Activated CD4-positive, CD25-positive, alpha-beta regulatory T cell treated with anti-CD3 and anti-CD28 coated beads, Interleukin-2, amount 50 U/mL, for 24 hours (primary cell): ENCODE data around the gene HSD17B2.

Experiments
- ATAC-seq, 2 donors: fragments of 150-1000 bp; cut with Tn5 transposase; one replicate each; pipeline ENCODE4 v1.10.0; 2021; ENCODE audit warnings: mild to moderate bottlenecking in 1 of 2, moderate library complexity in 1 of 2

Gene HSD17B2

DNA sequence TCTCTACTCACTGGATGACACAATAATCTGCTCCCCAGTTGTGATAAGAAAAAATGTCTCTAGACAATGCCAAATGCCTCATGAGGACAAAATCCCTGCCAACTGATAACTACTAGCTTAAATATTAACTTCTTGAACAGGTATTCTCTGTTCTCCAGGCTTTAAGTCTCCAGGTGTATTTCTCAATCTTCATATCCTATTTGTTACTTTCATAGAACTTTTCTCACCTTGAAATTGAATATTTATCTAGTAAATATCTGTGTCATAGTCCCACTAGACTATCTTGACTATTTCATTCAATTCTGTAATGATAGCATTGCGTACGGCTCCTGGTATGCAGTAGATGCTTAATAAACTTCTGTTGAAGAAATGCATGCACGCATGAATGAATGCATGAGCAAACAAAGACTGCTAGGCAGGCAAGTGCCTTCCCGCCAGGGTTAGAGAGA lies 15.9 kb downstream of the HSD17B2 start:
- no peak for ATAC-seq

DNA sequence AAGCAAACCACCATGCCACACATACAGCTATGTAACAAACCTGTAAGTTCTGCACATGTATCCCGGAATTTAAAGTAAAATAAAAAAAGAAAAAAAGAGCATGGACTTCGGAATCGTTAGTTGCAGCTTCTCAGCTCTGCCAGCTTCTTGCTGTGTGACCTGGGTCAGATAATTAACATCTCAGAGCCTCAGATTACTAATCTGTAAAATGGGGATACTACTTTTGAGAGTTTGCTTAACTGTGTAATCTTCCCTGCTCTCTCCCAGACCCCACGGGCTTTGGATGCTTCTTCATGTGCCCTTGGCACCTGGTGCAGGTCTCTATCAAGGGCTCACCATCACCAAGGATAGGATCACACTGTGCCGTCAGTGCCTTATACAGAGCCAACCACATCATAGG lies 16.6 kb downstream of the HSD17B2 start:
- no peak for ATAC-seq

DNA sequence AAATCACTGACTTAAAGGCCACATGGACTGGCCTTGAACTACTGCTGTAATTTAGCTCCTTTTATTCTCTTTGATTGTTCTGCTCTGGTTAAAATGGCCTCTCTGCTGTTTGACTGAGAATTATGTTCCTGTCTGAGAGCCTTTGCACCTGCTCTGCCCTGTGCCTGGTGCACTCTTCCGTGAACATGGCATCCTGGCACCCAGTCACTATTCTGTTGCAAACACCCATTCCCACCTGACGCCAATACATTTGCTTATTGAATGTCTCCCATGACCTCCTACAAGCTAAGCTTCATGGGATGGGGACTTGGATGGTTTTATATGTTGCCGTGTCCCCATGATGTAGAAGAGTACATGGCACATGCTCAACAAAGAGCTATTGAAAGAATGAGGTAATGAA lies 20.1 kb downstream of the HSD17B2 start:
- no peak for ATAC-seq

DNA sequence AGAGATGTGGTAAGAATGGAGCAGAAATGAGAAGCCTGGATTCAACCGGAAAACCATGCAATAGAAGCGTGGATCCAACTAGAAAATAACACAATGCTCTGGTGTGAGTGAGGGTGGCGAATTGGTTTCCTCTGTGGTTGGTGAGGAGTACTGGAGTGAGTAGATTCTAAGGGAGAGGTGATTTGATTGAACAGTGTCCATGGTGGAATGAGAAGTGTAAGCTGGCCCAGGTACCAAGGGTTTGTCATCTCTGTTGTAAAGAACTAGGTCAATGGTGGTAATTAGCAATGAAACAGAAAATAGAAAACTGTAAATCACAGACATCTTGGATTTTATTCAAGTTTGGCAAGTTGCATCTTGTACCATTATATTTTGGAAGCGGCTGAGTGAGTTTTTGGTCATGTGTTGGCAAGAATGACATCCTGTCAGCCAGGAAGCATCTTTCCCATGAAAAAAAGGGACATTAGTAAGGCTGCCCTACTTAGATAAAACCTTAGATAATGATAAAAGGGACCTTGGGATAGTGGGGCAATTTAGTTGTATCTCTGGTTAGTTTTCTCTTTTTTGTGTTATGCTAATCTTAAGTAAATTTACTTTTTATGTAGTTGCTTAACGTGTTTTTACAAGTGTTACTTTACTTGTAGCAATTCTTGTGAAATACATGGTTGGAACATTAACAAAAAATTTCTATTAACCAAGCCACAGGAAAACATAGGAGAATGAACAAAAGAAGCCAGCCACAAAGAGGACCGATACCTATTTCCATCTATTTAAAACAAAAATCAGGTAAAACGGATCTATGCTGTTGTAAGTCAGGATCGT lies 20.9 kb downstream of the HSD17B2 start:
- ATAC-seq: no peak

DNA sequence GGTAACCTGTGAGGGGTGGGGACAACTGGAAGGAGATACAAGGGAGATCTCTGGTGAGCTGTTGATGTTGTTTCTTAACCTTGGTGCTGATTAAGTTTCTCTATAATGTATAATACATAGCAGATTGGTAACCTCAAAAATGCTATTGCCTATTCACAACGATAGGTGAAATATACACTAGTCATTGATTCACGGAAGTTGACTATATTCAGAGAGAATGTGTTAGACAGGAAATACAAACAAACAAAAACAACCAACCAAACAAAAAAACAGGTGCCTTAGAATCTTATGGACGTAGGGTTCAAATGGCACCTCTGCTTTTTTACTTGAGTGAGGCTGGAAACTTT lies 21.5 kb downstream of the HSD17B2 start:
- ATAC-seq: no peak

DNA sequence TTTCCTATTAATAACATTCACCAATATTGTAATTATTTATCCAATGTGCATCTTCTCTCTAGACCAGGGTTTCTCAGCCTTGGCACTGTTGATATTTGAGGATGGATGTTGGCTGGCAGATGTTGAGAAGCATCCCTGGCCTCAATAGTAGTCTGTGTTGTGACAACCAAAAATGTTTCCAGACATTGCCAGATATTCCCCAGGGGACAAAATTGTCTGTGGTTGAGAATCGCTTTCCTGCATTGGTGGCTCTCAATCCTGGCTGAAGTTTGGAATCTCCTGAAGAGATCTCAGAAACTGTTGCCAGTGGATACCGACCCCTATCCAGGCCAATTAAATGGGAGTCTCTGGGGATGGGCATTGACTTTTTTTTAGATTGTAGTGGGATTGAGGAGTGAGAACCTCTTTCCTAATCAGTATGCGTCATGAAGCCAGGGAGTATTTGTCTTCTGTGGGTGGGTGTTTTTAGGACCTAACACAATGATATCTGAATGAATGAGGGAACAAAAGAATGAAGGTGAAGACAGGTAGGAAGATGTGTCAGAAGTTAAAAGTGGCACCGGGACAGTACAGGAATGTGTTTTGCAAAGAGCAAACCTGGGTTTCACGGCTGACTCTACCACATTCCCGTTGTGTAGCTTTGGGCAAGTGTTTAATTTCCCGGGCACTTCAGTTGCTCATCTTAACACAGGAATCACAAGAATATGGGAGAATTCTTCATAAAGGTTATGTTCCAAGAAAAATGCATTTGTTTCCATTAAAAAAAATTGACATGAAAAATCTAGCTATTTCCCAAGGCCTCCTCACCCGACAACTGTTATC lies 24.3 kb downstream of the HSD17B2 start:
- ATAC-seq: no peak

DNA sequence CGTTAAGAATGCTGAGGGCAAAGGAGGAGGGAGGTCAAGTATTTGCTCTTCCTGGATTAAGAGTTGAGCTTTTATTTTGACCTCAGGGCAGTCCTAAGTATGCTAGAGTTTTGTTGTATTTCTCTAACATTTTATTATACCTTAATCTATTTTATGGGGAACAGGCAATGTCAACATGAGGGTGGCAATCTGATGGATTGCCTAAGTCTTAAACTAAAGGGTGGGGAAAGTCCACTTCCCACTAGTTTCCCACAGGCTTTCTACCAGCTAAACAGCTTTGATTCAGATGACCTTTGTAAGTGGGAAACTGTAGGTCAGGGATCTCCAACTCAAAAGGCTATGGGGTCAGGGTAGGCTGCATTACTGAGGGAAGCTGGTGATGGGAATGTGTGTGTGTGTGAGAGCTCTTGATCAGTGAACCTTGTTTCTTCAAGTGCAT lies 24.9 kb downstream of the HSD17B2 start:
- no peak for ATAC-seq

DNA sequence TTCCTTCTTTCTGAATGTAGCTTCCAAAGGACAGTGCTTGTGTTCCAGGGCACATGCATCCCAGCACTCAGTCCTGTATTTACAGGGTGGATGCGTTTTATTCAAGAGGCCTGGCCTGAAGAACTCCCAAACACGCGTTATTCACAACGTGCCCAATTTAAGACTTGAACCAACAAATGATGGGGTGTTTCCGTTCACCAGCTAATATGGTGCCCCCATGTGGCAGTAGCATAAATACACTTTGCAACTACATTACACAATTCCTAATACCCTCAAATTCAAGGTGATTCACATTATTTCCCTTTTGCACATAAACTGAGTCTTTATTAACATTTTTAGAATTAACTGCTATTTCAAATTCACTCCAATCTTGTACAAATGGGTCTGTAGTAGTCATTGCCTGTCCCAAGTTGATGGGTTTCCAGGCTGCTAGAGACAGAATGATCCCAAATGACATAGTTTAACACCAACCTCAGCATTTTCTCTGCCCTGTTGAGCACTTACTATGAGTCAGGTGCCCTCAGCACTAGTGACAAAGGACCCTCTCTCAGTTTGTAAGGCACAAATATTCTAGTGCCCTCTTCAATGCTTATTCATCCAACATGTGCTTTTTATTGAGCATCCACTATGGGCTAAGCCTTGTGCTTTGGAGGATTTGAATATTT lies 26.9 kb downstream of the HSD17B2 start:
- no peak for ATAC-seq

DNA sequence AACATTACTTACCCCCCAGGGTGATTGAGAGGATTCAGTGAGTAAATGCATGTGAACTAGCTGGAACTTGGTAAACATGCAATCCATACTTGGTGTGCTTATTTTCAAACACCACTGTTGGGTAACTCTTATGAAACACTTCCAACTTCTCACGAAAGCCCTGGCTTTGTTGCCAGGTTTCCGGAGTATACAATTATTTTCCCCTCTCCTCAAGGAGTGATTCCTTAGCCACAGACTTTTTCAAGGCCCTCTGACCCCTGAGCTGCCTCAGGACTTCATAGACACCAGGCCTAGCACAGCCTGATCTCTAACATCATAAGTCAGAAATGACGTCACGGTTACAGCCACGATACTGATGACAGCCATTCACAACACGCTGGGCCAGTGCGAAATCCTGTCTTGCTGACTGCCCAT lies 27.6 kb downstream of the HSD17B2 start:
- no peak for ATAC-seq

DNA sequence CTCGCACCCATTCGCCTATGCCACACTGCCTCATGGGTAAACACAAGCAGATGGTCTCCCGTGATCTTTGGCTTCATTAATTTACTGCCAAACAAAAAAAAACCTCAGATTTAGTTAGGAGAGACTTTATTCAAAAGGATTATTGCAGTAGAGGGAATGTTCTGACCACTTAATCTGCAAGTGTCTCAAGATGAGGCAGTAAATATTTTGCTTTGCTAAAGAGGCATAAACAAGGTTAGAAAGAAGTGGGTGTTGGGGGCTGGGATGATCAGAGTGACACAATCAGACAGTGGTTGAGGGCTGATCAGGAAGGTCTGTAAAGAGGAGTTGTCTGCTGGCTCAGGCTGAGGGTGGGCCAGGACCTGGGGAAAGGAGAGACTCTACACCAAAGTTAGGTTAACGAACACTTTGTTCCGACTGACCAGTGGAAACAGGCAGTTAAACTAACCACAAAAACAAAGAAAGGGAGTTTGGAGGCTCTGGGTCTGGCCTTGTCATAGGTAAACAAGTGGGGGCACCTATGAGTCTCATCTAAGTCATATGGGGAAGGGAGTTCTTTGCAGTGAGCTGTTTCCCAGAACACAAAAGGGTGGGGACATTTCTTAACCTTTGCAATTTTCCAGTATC lies 28.5 kb downstream of the HSD17B2 start:
- no peak for ATAC-seq

DNA sequence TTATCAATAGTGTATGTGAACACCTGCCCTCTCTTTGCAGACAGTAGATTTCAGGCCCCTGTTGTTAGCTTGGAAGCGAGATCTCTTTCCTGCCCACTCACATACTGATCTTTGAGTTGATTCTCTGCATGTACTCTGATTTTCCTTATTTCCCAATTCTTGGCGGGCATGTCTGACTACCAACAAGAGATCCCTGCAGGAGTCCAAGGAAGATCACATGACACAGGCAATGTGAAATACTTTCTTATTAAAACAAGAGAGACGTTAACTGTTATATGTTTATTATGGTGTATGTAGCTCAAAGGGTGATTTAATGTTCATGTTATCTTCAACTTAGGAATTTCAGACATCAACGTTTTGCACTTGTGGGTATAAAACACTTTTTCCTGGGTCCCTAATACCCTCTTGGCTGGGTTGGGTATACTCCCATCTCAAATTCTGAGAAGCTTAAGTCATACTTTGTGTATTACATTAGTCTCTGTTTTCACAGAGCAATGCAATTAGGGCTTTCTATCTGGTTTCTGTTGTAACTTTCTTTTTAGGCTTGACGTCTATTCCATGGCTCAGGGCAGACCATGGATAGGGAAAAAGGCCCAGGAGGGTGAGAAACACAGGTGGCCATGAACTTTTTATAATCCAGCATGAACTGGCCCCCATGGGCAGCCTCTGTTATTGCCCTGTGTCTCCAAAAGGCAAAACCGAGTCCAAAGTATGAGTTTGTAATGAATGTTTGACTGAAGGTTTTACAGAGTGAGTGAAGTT lies 32.2 kb downstream of the HSD17B2 start:
- no peak for ATAC-seq

DNA sequence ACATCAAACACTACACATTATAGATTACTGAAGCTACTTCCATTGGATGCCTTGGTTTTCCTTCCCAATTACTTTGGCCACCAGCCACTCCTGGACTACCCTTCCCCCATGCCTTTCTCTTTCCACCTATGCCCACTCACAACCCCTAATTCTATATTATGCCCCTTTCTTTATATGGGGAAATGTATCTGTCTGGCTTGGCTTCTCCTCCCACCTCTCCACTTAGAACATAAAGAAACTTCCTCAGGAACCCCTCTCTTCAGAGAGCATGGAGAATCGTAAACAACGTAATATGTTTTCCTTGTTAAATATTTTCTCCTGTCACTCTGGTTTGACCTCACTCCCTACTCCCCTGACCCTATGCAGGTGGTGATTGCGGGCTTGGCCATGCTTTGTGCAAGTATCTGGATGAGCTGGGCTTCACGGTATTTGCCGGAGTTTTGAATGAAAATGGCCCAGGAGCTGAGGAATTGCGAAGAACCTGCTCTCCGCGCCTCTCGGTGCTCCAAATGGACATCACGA lies 32.8 kb downstream of the HSD17B2 start:
- ATAC-seq: no peak

DNA sequence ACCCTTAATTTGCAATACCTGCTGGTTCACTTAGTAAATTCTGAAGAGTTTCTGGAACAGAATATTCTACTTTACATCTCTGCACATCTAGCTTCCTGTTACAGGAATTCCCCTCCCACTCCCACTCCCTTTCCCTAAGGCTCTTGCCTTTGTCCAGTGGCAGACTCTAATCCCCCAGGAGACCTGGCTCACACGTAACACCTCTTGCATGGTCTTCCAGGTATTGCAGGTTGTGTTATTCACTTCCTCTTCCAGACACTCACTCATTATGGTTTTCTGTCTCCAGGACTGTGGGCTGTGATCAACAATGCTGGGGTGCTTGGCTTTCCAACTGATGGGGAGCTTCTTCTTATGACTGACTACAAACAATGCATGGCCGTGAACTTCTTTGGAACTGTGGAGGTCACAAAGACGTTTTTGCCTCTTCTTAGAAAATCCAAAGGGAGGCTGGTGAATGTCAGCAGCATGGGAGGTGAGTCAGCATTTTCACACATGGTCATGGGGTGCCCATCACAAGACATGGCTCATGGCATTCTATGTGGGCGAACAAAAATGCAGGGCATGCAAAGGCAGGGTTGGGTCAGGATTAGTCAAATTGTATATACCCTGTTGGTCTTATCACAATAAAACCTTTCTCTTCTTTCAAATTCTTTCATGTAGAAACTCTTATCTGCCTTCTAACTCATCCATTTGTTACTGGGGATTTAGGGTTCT lies 35.8 kb downstream of the HSD17B2 start:
- ATAC-seq: no peak

DNA sequence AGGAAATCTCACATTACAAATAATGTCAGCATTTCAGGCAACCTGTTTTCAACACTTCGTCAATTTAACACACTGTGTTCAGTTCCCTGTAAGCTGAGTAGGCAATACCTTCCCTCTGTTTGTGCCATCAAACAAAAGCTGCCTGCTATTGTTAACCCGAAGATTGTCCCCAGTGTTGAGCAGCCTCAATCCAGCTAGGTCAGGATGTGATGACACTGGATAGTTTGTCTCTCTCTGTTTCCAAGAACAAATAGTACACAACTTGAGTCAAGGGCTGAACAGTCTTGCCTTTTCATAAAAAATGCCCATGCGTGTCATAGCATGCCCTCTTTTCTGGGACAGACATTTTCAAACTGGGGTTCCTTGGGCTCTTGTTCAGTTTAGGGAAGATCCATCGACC lies 36.4 kb downstream of the HSD17B2 start:
- ATAC-seq: no peak

DNA sequence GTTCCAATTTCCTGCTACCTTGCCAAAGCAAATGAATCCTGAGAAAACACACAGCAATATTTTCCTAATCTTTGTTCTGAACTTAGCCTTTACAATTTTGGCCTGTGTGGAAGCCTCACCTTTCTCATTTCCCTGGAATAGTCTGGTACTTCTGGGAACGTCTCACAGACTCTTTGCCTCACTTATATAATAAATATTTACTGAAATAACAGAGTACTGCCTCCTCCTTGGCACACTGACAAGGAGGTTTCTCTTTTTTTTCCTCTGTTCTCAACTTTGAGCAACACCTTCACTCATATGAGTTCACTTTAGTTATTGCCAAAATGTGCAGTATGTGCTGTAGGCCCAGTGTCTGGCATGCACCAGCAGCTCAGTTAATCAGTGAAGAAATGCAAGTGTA lies 37.3 kb downstream of the HSD17B2 start:
- ATAC-seq: no peak

DNA sequence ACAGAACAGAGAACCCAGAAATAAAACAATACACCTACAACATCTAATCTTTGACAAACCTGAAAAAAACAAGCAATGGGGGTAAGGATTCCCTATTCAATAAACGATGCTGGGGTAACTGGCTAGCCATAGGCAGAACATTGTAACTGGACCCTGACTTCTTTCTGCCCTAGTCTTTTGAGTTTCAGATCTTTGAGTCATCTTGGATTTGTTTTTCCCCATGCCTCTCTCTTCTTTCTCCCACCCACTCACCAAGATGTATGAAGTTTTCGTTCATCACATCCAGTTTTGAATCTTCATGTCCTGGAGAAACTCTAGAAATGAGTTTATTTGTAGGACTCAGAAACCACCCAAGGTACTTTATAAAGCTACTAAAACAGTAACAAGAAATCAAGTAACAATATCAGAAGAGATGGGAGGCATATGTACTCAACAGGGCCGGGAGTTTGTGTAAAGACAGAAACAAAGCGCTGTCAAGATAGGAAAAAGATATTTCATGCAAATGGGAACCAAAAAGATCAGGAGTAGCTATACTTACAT lies 39.0 kb downstream of the HSD17B2 start:
- ATAC-seq: no peak

DNA sequence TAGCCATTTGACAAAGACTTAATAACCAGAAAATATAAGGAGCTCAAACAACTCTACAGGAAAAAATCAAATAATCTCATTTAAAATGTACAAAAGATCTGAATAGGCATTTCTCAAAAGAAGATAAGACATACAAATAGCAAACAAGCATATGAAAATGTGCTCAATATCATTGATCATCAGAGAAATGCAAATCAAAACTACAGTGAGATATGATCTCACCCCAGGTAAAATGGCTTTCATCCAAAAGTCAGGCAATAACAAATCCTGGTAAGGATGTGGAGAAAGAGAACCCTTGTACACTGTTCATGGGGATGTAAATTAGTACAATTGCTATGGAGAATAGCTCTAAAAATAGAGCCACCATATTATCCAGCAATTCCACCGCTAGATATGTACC lies 43.1 kb downstream of the HSD17B2 start:
- ATAC-seq: no peak

DNA sequence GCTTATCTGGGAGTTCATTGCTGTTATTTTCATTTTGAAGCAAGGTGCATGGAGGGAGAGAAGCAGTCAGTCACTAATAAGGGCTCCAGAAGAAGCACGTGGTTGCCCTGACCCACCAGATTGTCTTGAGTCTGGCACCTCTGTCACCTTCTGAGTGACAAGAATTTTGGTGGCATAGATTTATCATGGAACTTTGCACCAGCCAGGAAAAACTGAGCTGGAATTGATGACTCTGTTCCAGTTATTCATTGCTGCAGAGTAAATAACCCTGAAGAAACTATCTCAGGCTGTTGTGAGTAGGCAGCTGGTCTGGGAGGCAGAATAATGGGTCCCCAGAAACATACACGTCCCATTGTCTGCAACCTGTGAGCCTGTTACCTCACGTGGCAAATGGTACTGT lies 44.8 kb downstream of the HSD17B2 start:
- no peak for ATAC-seq

DNA sequence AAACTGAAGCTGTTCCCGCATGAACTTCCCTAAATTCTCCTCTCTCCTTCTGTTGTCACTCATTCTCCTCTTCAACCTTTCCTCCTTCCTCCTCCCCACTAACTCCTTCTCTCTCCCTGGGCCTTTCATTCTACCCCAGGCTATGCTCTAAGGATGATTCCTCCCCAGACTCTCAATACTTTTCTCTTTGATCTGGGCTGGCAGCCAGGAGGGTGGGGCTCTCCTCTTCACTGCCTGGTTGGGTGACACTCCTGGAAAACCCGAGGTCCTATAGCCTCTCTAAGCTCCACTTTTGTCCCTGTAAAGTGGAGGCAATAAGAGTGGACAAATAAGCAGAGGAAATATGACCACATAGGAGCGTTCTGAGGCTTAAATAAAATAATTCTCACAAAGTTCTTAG lies 46.2 kb downstream of the HSD17B2 start:
- ATAC-seq: no peak

DNA sequence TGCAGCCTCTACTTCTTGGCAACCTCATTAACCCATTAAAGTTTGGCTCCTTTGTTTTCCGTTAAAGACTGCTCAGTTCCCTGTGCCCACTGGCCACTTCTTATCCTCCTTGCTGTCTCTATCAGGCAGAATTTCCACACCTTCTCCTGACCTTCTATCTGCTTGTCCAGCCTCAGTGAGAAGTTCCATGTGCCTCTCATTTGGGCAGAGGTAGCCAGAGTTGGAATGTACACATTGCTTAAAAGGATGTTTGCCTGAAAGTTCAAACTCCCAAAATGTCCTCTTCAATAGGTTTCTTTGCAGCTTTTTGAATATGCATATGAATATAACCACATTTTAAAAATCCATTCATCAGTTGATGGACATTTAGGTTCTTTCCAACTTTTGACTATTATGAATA lies 47.0 kb downstream of the HSD17B2 start:
- no peak for ATAC-seq
